Endothelial cell of coronary artery (primary cell): ENCODE results near the gene SRP14. TPM values are rescaled to one million over a fixed set of nuclear protein-coding genes. Genes with fewer than 3 reads are reported as not detected.

Experiments used
- total RNA-seq: library from RNA; depleted of rRNA; stranded (reverse); fragments of >200 nt; gene quantifications from 2 replicates; pipeline ENCODE4 v1.2.3, GENCODE V29; 2014

SRP14 gene
- total RNA-seq, result 239 and 259 TPM in 2 replicates

GRCh38 chr15:40038638-40039543 is at the start of gene SRP14:
TSS of gene SRP14 (minus strand) at chr15:40039181. CDS start at chr15:40039116, 65 bp downstream.

Other genes starting within 250 kb of the SRP14 start
- 26.5 and 57.8 TPM in 2 replicates for gene GPR176, start 118.9 kb downstream of the SRP14 start, total RNA-seq
- 36.9 and 54.8 TPM in 2 replicates for gene EIF2AK4, start 105.1 kb downstream of the SRP14 start, total RNA-seq
- 3.0 and 4.0 TPM in 2 replicates for gene BMF, start 69.7 kb upstream of the SRP14 start, total RNA-seq
- 10.1 and 29.4 TPM in 2 replicates for gene BUB1B, start 121.9 kb upstream of the SRP14 start, total RNA-seq
- not detected in 2 replicates for gene PAK6, start 199.9 kb upstream of the SRP14 start, total RNA-seq
- 0.09 TPM in 2 replicates for gene ANKRD63, start 243.9 kb upstream of the SRP14 start, total RNA-seq